GM18951 (cell line): Measurements from ENCODE around the gene USP34.

Experiments
- POLR2A ChIP-seq: IDR thresholded peaks from 4 replicates; pipeline ENCODE4 v1.6.1; 2011; ENCODE audit warnings: mild to moderate bottlenecking; ENCODE audit not compliant: insufficient read length, insufficient read depth; ENCODE audit errors: extremely low read depth
- in situ Hi-C: fragments of 300-500 bp; cut with MboI; formaldehyde crosslinking; loops from one replicate; pipeline ENCODE4 v1.12.0; 2022; ENCODE audit warnings: low sequenced_read_pairs, mixed read lengths, inconsistent platforms; ENCODE audit not compliant: unreplicated experiment

Gene USP34

GRCh38 chr2:61275575-61276184 is 195.2 kb downstream of the USP34 start:
- TF ChIP-seq POLR2A: no peak
- in situ Hi-C loops: no loop called here

- no peak for TF ChIP-seq POLR2A
Measured at GRCh38 chr2:61272421-61273070, 198.3 kb downstream of the USP34 start.

GRCh38 chr2:61268249-61268648 is 202.6 kb downstream of the USP34 start:
- TF ChIP-seq POLR2A: no peak
- in situ Hi-C loops: no loop called here

More at GRCh38 chr2:61272421-61273070, 198.3 kb downstream of the USP34 start:
- in situ Hi-C loops: no loop called here

- no peak for TF ChIP-seq POLR2A
- in situ Hi-C loops: no loop called here
Measured at GRCh38 chr2:61266632-61267505, 204.0 kb downstream of the USP34 start.

- no peak for TF ChIP-seq POLR2A
- in situ Hi-C loops: no loop called here
Measured at GRCh38 chr2:61263830-61264229, 207.1 kb downstream of the USP34 start.

- TF ChIP-seq POLR2A: no peak
- in situ Hi-C loops: no loop called here
Measured at GRCh38 chr2:61262699-61263098, 208.2 kb downstream of the USP34 start.

- in situ Hi-C loops: no loop called here
- TF ChIP-seq POLR2A: no peak
Measured at GRCh38 chr2:61257446-61257845, 213.4 kb downstream of the USP34 start.

GRCh38 chr2:61255580-61256437 is 215.1 kb downstream of the USP34 start:
- TF ChIP-seq POLR2A: no peak

GRCh38 chr2:61254536-61254935 is 216.4 kb downstream of the USP34 start:
- in situ Hi-C loops: no loop called here
- no peak for TF ChIP-seq POLR2A

More at GRCh38 chr2:61255580-61256437, 215.1 kb downstream of the USP34 start:
- in situ Hi-C loops: no loop called here

- in situ Hi-C loops: no loop called here
- TF ChIP-seq POLR2A: no peak
Measured at GRCh38 chr2:61253136-61253535, 217.8 kb downstream of the USP34 start.

GRCh38 chr2:61252031-61252430 is 218.9 kb downstream of the USP34 start:
- in situ Hi-C loops: no loop called here

GRCh38 chr2:61249521-61250071 is 221.3 kb downstream of the USP34 start:
- no peak for TF ChIP-seq POLR2A
- in situ Hi-C loops: no loop called here

More at GRCh38 chr2:61252031-61252430, 218.9 kb downstream of the USP34 start:
- TF ChIP-seq POLR2A: no peak
